ENCODE measurements around the gene TLX1. TPM values are rescaled to one million over a fixed set of nuclear protein-coding genes. Genes with fewer than 3 reads are reported as not detected.
A peak's percentile ranks its signal among the peaks of the same experiment; 100 is the strongest.

TLX1 gene
- total RNA-seq, 2 experiments from 2014 or later: not detected

- intact Hi-C loops (cut with DNase I, micrococcal nuclease): no loop called here
- Histone ChIP-seq H3K27me3 (ENCODE audit: control insufficient read depth in 1 of 2, insufficient read depth in 2 of 2, low read length in 2 of 2) (peaks cover 75 to 93% of the 10 kb centered on the region in 2 experiments), H3K36me3 (ENCODE audit: insufficient read depth, low read length) (no peaks in the 10 kb centered on the region), H3K27ac (ENCODE audit: low read depth in 1 of 2, low read length in 2 of 2) (no peak overlapping the region), H3K9me3 (ENCODE audit: control insufficient read depth in 1 of 2, insufficient read depth in 1 of 2, low read length in 2 of 2) (peaks cover 0 to 29% of the 10 kb centered on the region in 2 experiments), H3K4me1 (ENCODE audit: insufficient read depth, low read length) (peaks cover 45% of the 10 kb centered on the region), H3K4me3 (ENCODE audit: low read length) (no peak overlapping the region)
- peaks cover 37% of the 10 kb centered on the region for H3K4me1 Mint-ChIP-seq (ENCODE audit: low read depth)
- ATAC-seq (ENCODE audit: poor library complexity) (no peak), DNase-seq (no peak)
- no peak for TF ChIP-seq CTCF (IDR thresholded peaks at IDR 0.05)
- ChIA-PET POLR2A (interaction anchor here (1.5 kb wide), 1 partner anchor 9 kb away, joined by 4 read pairs; no protein-coding TSS in a partner anchor), CTCF (interaction anchor here (0.6 to 3.3 kb wide), 2 partner anchors 9 to 687 kb away, joined by 3 to 13 read pairs; no protein-coding TSS in a partner anchor)
- H3K4me3 Mint-ChIP-seq: peak overlapping the region; percentile 5
- H3K36me3 Mint-ChIP-seq (ENCODE audit: low read depth): no peaks in the 10 kb centered on the region
- no peaks in the 10 kb centered on the region for H3K9me3 Mint-ChIP-seq
- peaks cover 93% of the 10 kb centered on the region for H3K27me3 Mint-ChIP-seq
- no peak overlapping the region for H3K27ac Mint-ChIP-seq
These were observed 1.8 kb downstream of the TLX1 start for GRCh38 chr10:101132636-101133473.

DNA sequence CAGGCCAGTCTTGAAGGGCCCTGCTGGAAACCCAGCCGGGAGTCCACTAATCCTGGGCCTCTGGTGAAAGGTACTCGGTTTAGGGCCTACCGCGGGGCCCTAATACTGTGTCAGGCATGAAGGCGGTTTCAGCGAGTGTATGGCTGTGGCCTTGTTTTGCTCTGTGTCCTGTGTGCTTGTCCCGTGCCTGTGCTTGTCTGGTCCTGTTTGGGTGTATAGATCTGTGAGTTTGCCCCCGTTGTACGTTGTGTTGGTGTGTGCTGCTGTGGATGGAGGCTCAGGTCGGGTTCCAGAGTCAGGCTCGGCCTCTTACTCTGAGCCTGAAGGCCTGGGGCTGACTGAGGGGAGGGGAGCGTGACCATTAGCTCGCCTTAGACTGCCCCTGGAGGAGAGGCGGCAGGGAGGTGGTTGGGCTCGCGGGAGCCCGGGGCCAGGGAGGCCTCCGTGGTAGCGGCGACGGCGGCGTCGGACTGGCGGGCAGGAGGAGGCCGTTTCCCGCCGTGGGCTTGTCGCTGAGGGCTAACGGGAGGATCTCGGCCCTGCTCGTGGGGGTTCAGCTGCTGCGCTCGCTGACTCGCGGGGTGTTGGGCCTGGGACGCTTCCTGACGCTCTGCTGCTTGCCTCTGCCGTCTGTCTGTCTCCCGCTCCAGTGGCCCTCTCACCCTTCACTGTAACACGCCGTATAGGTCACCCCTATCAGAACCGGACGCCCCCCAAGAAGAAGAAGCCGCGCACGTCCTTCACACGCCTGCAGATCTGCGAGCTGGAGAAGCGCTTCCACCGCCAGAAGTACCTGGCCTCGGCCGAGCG, 2.6 kb downstream of the TLX1 start:
- no peak overlapping the region for H3K27ac Mint-ChIP-seq
- intact Hi-C loops (cut with DNase I, micrococcal nuclease): no loop called here
- H3K9me3 Mint-ChIP-seq: no peaks in the 10 kb centered on the region
- TF ChIP-seq CTCF (IDR thresholded peaks at IDR 0.05): no peak
- H3K36me3 Mint-ChIP-seq (ENCODE audit: low read depth): no peaks in the 10 kb centered on the region
- Histone ChIP-seq H3K36me3 (ENCODE audit: insufficient read depth, low read length) (no peaks in the 10 kb centered on the region), H3K27me3 (ENCODE audit: control insufficient read depth in 1 of 2, insufficient read depth in 2 of 2, low read length in 2 of 2) (peaks cover 78 to 93% of the 10 kb centered on the region in 2 experiments), H3K27ac (ENCODE audit: low read depth in 1 of 2, low read length in 2 of 2) (no peak overlapping the region), H3K4me3 (ENCODE audit: low read length) (no peak overlapping the region), H3K9me3 (ENCODE audit: control insufficient read depth in 1 of 2, insufficient read depth in 1 of 2, low read length in 2 of 2) (peaks cover 0 to 29% of the 10 kb centered on the region in 2 experiments), H3K4me1 (ENCODE audit: insufficient read depth, low read length) (peaks cover 45% of the 10 kb centered on the region)
- ChIA-PET POLR2A (interaction anchor here (1.3 to 1.5 kb wide), 2 partner anchors 8 to 11 kb away, joined by 4 to 5 read pairs; no protein-coding TSS in a partner anchor), CTCF (interaction anchor here (3.3 kb wide), 1 partner anchor 8 kb away, joined by 13 read pairs; no protein-coding TSS in a partner anchor)
- peaks cover 93% of the 10 kb centered on the region for H3K27me3 Mint-ChIP-seq
- H3K4me3 Mint-ChIP-seq: peak overlapping the region; percentile 59
- no peak for ATAC-seq (ENCODE audit: poor library complexity)
- peak in 1 of 14 experiments; percentile 12 for DNase-seq
- peaks cover 44% of the 10 kb centered on the region for H3K4me1 Mint-ChIP-seq (ENCODE audit: low read depth)

- Mint-ChIP-seq H3K4me1 (ENCODE audit: low read depth) (peaks cover 48% of the 10 kb centered on the region), H3K9me3 (no peaks in the 10 kb centered on the region), H3K27ac (no peak overlapping the region), H3K4me3 (no peak overlapping the region), H3K27me3 (peaks cover 93% of the 10 kb centered on the region), H3K36me3 (ENCODE audit: low read depth) (no peaks in the 10 kb centered on the region)
- intact Hi-C loops (cut with DNase I, micrococcal nuclease): no loop called here
- POLR2A ChIA-PET: interaction anchor here (1.3 kb wide), 1 partner anchor 12 kb away, joined by 5 read pairs; no protein-coding TSS in a partner anchor
- Histone ChIP-seq H3K4me3 (ENCODE audit: low read length) (peak overlapping the region; percentile 1), H3K36me3 (ENCODE audit: insufficient read depth, low read length) (no peaks in the 10 kb centered on the region), H3K27me3 (ENCODE audit: control insufficient read depth in 1 of 2, insufficient read depth in 2 of 2, low read length in 2 of 2) (peaks cover 84 to 99% of the 10 kb centered on the region in 2 experiments), H3K27ac (ENCODE audit: low read depth in 1 of 2, low read length in 2 of 2) (no peak overlapping the region), H3K9me3 (ENCODE audit: control insufficient read depth in 1 of 2, insufficient read depth in 1 of 2, low read length in 2 of 2) (peaks cover 0 to 35% of the 10 kb centered on the region in 2 experiments), H3K4me1 (ENCODE audit: insufficient read depth, low read length) (peaks cover 52% of the 10 kb centered on the region)
- TF ChIP-seq CTCF (IDR thresholded peaks at IDR 0.05): no peak
- CTCF ChIA-PET: no interaction called here
- ATAC-seq (ENCODE audit: poor library complexity) (no peak), DNase-seq (no peak)
These were observed 3.4 kb downstream of the TLX1 start for GRCh38 chr10:101134299-101135127.

Measured in CD4-positive, alpha-beta T cell (primary cell).